Skeletal muscle satellite cell (primary cell): ENCODE data around the gene DGCR8.

Experiments used
- H3K27me3 ChIP-seq: 2 replicates; pipeline ENCODE4 v1.7.0; 2013; ENCODE audit warnings: low read length; ENCODE audit not compliant: control insufficient read depth, insufficient read depth
- H3K36me3 ChIP-seq: 2 replicates; pipeline ENCODE4 v1.7.0; 2013; ENCODE audit warnings: mild to moderate bottlenecking, control low read depth, low read length; ENCODE audit not compliant: insufficient read depth
- H3K4me1 ChIP-seq: 2 replicates; pipeline ENCODE4 v1.7.0; 2013; ENCODE audit warnings: low read length; ENCODE audit not compliant: control insufficient read depth, insufficient read depth
- H3K4me2 ChIP-seq: 2 replicates; pipeline ENCODE4 v1.7.0; 2013; ENCODE audit warnings: mild to moderate bottlenecking, low read length
- H3K4me3 ChIP-seq: 2 replicates; pipeline ENCODE4 v1.7.0; 2013; ENCODE audit warnings: low read length
- H3K9ac ChIP-seq: 2 replicates; pipeline ENCODE4 v1.7.0; 2013; ENCODE audit warnings: mild to moderate bottlenecking, low read depth, low read length, moderate library complexity
- H3K9me3 ChIP-seq: replicated peaks from 2 replicates; pipeline ENCODE4 v1.7.0; 2013; ENCODE audit warnings: mild to moderate bottlenecking, control low read depth, low read length

The DGCR8 gene

DNA sequence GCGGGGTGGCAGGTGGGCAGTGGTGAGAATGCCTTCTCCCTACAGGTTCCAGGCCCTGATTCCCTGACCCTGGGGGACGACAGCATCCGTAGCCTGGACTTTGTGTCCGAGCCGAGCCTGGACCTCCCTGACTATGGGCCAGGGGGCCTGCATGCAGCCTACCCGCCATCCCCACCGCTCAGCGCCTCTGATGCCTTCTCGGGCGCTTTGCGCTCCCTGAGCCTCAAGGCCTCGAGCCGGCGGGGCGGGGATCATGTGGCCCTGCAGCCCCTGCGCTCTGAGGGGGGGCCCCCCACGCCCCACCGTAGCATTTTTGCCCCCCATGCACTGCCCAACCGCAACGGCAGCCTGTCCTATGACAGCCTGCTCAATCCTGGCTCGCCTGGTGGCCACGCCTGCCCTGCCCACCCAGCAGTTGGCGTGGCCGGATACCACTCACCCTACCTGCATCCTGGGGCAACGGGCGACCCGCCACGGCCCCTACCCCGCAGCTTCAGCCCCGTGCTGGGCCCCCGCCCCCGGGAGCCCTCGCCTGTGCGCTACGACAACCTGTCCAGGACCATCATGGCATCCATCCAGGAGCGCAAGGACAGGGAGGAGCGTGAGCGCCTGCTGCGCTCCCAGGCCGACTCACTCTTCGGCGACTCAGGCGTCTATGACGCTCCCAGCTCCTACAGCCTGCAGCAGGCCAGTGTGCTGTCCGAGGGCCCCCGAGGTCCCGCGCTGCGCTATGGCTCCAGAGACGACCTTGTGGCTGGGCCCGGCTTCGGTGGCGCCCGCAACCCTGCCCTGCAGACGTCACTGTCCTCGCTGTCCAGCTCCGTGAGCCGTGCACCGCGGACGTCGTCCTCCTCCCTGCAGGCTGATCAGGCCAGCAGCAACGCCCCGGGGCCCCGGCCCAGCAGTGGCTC lies 62.9 kb downstream of the DGCR8 start:
- Histone ChIP-seq H3K4me1 (peaks cover 32% of the 10 kb centered on the region), H3K4me3 (no peak overlapping the region), H3K27me3 (no peaks in the 10 kb centered on the region), H3K36me3 (peaks cover 26% of the 10 kb centered on the region), H3K9me3 (no peaks in the 10 kb centered on the region), H3K4me2 (no peak overlapping the region), H3K9ac (no peak overlapping the region)

DNA sequence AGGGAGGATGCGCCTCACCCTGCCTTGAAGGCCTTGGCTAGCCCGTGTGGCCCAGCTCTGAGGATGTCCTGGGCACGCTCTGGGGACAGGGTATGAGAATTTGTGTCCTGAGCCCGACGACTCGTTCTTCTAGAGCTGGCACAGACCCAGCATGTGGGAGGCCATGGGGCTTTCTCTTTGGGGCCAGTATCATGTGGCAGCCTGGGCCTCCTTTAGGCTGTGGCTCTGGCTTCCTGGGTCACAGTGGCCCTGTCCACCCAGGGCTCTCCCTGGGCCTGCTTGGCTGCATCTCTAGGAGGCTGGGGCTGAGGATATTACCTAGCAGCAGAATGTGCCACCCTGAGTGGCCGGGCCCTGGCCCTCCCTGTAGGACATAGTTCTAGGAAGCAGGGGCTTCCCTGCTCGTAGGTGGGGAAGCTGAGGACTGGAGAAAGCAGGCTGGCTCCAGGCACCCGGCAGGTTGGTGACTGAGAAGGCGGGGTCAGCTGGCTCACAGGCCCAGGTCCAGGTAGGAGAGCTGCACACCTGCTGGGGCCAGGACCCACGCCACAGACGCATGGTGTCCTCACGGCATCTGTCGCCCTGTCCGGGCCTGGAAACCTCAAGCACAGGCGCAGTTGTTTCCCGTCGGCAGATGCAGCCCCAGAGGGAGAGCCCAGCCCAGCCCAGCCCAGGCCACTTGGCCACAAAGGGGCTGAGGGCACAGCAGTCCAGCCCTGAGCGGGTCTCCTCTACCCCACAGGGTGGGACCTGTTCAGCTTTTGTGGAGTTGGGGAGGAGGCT lies 64.0 kb downstream of the DGCR8 start:
- Histone ChIP-seq H3K36me3 (peaks cover 26% of the 10 kb centered on the region), H3K4me1 (peaks cover 25% of the 10 kb centered on the region)

DNA sequence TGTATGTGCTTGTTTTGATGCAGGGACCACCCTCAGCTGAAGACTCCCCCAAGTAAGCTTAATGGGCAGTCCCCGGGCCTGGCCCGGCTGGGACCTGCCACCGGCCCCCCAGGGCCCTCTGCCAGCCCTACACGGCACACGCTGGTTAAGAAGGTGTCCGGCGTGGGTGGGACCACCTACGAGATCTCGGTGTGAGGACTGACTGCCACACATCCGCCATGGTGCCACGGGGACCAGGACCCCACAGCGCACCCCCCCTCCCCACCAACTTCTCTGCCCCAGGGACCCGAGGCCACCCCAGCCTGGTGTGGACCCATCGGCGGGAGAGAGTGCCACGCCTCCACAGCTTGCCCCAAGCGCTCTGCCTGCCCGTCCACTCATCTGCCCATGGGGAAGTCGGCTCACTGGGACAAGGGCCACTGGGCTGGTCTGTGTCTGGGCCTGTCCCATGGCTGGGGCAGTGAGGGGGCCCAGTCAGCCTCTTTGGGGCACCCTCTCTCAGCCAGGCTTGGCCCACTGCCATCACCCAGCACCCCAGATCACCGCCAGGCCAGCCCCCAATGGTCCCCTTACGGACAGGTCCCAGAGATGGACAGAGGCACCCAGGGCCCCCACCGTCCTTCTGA lies 65.3 kb downstream of the DGCR8 start:
- H3K9ac ChIP-seq: no peak overlapping the region
- H3K4me3 ChIP-seq: no peak overlapping the region
- no peaks in the 10 kb centered on the region for H3K9me3 ChIP-seq
- peaks cover 21% of the 10 kb centered on the region for H3K36me3 ChIP-seq
- no peak overlapping the region for H3K4me2 ChIP-seq
- H3K4me1 ChIP-seq: peaks cover 25% of the 10 kb centered on the region
- H3K27me3 ChIP-seq: no peaks in the 10 kb centered on the region

More for the DNA sequence above, 64.0 kb downstream of the DGCR8 start:
- Histone ChIP-seq H3K9ac (no peak overlapping the region), H3K27me3 (no peaks in the 10 kb centered on the region), H3K4me2 (no peak overlapping the region), H3K9me3 (no peaks in the 10 kb centered on the region), H3K4me3 (no peak overlapping the region)

DNA sequence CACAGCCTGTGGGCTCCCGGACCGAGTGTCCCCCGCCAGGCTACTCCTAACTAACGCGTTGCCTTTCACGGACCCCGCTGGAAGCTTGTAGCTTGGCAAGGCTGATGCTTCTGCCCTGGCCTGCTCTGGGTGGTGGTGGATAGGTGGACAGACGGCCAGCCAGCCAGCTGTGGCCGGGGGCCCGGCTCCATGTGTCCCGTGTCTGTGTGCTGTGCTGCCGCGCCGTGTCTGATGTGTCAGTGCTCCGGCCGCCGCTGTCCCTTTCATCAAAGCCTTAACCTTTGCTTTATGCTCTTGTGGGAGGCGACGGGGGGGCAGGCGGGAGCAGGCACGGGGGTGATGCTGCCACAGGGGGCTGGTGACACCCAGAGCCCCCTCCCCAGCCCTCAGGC lies 65.8 kb downstream of the DGCR8 start:
- Histone ChIP-seq H3K9ac (no peak overlapping the region), H3K4me2 (no peak overlapping the region), H3K9me3 (no peaks in the 10 kb centered on the region), H3K27me3 (no peaks in the 10 kb centered on the region), H3K4me3 (no peak overlapping the region), H3K36me3 (peaks cover 19% of the 10 kb centered on the region), H3K4me1 (peaks cover 23% of the 10 kb centered on the region)

DNA sequence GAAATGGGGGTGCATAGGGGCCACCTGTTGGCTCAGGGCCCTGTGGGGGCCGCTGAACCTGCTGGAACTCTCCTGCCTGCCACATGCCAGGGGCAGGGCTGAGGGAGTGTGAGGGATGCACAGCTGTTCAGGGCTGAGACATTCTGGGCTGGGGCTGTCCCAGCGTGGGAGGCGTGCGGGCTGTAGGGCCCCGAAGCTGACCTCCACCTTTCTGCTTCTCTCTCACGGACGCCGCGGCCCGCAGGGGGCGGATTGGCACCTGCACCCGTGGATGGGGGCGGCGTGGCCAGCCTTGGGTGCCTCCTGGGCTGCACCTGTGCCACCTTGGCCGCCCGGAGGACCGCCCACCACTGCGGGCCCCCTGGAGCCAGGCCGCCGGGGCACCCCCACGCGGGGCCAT lies 66.7 kb downstream of the DGCR8 start:
- H3K36me3 ChIP-seq: peaks cover 14% of the 10 kb centered on the region
- no peaks in the 10 kb centered on the region for H3K9me3 ChIP-seq
- no peaks in the 10 kb centered on the region for H3K27me3 ChIP-seq
- no peak overlapping the region for H3K4me3 ChIP-seq
- H3K4me1 ChIP-seq: peaks cover 14% of the 10 kb centered on the region
- H3K9ac ChIP-seq: no peak overlapping the region
- H3K4me2 ChIP-seq: no peak overlapping the region

DNA sequence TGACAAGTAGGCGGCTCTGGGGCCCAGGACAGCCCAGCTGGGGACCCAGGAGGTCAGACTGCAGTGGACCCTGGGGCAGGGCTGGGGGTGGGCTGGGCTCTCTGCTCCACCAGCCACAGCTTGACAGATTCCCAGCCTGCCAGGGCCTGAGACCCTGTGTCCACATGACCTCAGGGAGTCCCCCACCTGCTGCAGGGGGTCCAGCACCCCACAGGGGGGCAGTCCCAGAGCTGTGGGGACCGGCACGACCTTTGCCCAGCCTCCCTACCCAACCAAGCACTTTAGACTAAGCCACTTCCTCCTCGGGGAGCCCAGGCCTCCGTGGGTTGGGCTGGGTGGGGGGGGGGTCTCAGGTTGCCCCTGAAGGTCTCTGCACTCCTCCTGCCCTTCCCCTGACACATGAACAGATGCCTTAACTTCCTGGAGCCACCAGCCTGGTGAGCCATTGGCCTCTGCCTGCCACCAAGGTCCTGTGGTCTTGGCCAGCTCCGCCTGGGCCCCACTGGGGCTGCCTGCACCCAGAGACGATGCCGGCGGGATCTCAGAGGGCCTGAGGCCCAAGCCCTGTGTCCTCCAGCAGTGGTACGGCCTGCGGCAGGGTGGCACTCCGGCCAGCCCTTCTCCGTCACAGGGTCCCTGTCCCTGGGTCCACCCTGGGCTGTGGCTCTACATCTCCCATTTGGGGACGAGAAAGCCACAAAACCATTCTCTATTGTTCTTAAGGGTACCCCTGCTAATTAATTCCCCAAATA lies 67.4 kb downstream of the DGCR8 start:
- Histone ChIP-seq H3K9me3 (no peaks in the 10 kb centered on the region), H3K4me3 (no peak overlapping the region), H3K36me3 (peaks cover 14% of the 10 kb centered on the region), H3K4me1 (peaks cover 7% of the 10 kb centered on the region), H3K4me2 (no peak overlapping the region), H3K27me3 (no peaks in the 10 kb centered on the region), H3K9ac (no peak overlapping the region)

DNA sequence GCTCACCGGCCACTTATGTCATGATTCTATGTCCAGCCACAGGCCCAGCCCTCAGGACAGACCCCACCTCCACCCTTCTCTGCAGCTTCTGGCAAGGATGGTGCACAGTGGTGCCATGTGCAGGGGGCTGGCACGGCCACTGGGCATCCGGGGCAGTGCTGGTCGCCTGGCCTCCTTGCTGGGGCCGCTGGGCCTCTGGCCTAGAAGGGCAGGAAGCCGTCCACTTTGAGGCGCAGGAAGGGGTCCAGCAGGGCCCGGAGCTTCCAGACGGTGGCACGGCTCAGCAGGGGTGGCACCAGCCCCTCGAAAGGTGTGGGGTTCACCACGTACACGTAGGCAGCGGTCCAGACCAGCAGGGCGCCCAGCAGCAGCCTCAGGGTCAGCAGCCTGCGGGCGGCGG lies 68.4 kb downstream of the DGCR8 start:
- no peak overlapping the region for H3K4me3 ChIP-seq
- peaks cover 4% of the 10 kb centered on the region for H3K4me1 ChIP-seq
- H3K36me3 ChIP-seq: peaks cover 8% of the 10 kb centered on the region
- H3K4me2 ChIP-seq: no peak overlapping the region
- no peaks in the 10 kb centered on the region for H3K9me3 ChIP-seq
- no peaks in the 10 kb centered on the region for H3K27me3 ChIP-seq
- H3K9ac ChIP-seq: no peak overlapping the region

DNA sequence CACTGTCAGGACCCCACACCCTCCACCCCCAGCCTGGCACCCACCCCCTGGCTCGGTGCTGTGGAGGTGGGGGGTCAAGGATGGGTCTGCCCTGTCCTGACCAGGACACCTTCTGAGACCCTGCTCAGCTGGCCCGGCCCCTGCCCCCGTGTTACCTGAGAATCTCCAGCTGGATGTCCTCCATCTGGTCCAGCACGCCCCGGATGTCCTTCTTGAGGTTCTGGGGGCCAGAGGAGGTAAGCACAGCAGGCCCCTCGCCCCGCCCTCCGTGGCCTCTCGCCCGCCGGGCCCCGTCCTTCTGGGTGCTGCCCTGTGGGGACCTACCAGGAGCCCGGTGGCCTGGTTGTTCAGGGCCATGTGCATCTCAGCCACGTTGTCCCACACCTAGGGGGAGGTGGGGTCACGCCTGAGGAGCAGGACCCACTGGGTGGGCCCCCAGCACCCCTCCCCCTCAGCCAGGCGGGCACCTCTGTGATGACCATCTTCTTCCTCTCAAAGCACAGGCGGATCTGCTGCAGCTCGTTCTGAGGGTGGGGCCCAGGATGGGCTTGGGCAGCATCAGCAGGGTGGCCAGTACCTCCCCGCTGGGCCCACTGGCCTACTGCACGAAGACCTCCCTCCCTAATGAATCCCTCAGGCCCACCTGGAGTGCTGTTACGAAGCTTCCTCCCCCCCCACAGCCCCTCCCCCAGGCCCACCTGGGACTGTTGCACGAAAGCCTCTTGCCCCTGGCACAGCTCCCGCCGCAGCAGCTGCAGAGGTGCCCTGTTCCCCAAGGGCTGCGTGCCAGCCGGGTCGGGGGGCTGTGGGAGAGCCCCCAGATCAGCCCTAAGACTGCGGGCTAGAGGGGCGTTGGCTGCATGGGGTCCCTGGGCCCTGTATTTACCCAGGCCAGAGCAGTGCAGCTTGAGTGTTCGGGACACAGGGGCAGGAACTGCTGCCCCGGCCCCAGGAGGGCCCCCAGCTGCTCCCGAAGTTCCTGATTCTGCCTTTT lies 69.5 kb downstream of the DGCR8 start:
- no peak overlapping the region for H3K9ac ChIP-seq
- H3K9me3 ChIP-seq: no peaks in the 10 kb centered on the region
- H3K27me3 ChIP-seq: no peaks in the 10 kb centered on the region
- peaks cover 4% of the 10 kb centered on the region for H3K4me1 ChIP-seq
- H3K4me3 ChIP-seq: no peak overlapping the region
- H3K36me3 ChIP-seq: peaks cover 8% of the 10 kb centered on the region
- no peak overlapping the region for H3K4me2 ChIP-seq

DNA sequence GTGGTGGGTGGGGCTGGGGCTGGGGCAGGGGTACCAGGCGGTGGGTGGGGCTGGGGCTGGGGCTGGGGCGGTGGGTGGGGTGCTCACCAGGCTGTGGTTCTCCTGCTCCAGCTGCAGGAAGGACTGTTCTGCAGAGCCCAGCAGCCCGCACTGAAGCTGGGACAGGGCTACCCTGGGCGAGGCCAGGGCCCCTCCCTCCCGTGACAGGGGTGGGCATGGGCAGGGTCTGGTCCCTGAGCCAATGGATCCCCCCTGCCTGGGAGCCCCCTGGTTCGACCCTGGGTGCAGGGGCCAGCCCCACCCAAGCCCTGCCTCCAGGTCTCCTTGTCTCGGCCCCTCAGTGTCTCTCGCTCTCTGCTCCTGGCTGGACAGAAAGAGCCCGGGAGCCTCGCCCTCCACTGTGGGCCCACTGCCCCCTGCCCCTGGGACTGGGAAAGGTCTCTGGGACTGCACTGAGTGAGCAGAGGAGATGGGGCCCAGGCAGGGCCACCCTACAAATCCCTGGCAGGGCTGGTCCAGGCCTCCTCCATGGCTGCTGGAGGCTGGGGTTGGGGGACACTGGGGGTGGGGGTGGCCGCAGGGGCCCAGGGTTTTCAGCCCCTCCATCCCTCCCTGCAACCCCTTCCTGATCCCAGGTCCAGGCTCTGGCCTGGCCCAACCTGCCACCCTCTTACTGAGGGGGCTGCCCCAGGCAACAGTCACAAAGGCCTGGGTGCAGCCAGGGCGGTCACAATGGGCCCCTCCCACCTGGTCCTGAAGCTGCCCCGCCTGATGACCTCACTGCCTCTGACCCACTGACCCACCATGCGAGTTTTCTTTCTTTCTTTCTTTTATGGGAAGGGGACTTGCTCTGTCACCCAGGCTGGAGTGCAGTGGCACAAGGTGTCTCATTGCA lies 70.6 kb downstream of the DGCR8 start, which contains the start of gene CCDC188:
Gene CCDC188 (minus strand): TSS at position 675 of the 895 bp plus-strand sequence. CDS start 69 bp downstream, at position 606.
- no peak within 1 kb of the TSS for H3K4me2 ChIP-seq
- H3K4me1 ChIP-seq: peaks cover 4% of the 10 kb centered on the region
- no peaks in the 10 kb centered on the region for H3K27me3 ChIP-seq
- H3K36me3 ChIP-seq: peaks cover 3% of the 10 kb centered on the region
- no peak within 1 kb of the TSS for H3K4me3 ChIP-seq
- H3K9ac ChIP-seq: no peak within 1 kb of the TSS
- H3K9me3 ChIP-seq: no peaks in the 10 kb centered on the region
